KMS-11 (cell line): ENCODE results near the gene DPH3.

Experiments
- H2AFZ ChIP-seq: fragments of 200-600 bp; sonication (generic); 2 replicates; pipeline ENCODE4 v1.6.1; 2016; ENCODE audit warnings: antibody characterized with exemption, mixed run types, low read depth
- H3K27ac ChIP-seq: fragments of 200-600 bp; sonication (generic); 2 replicates; pipeline ENCODE4 v1.6.1; 2016; ENCODE audit warnings: mild to moderate bottlenecking, mixed run types
- H3K27me3 ChIP-seq: fragments of 200-600 bp; sonication (generic); 2 replicates; pipeline ENCODE4 v1.6.1; 2017; ENCODE audit warnings: mild to moderate bottlenecking, low read depth, mixed run types, moderate library complexity; ENCODE audit not compliant: insufficient read depth
- H3K36me3 ChIP-seq: fragments of 200-600 bp; sonication (generic); 2 replicates; pipeline ENCODE4 v1.6.1; 2017; ENCODE audit warnings: mild to moderate bottlenecking, mixed run types; ENCODE audit not compliant: insufficient read depth
- H3K4me1 ChIP-seq: fragments of 200-600 bp; sonication (generic); 2 replicates; pipeline ENCODE4 v1.6.1; 2016; ENCODE audit warnings: mild to moderate bottlenecking, low read depth, mixed run types; ENCODE audit not compliant: poor library complexity, severe bottlenecking
- H3K4me2 ChIP-seq: fragments of 200-600 bp; sonication (generic); 2 replicates; pipeline ENCODE4 v1.7.0; 2016; ENCODE audit warnings: mild to moderate bottlenecking, mixed run types
- H3K4me3 ChIP-seq: fragments of 200-600 bp; sonication (generic); IDR thresholded peaks from 2 replicates; pipeline ENCODE4 v1.6.1; 2017; ENCODE audit warnings: low read depth, low read length, mixed read lengths; ENCODE audit not compliant: insufficient read depth
- H3K79me2 ChIP-seq: fragments of 200-600 bp; sonication (generic); 2 replicates; pipeline ENCODE4 v1.6.1; 2016; ENCODE audit warnings: low read depth, mixed run types; ENCODE audit not compliant: insufficient read depth
- H3K9ac ChIP-seq: fragments of 200-600 bp; sonication (generic); 2 replicates; pipeline ENCODE4 v1.6.1; 2016; ENCODE audit warnings: mild to moderate bottlenecking, mixed run types
- H4K20me1 ChIP-seq: fragments of 200-600 bp; sonication (generic); 2 replicates; pipeline ENCODE4 v1.6.1; 2016; ENCODE audit warnings: mild to moderate bottlenecking, mixed run types; ENCODE audit not compliant: insufficient read depth
- TF ChIP-seq, protein P1 (sequence below): fragments of 200-600 bp; sonication (generic); conservative IDR thresholded peaks from 2 replicates; pipeline ENCODE4 v1.6.1; 2017; ENCODE audit warnings: low read depth, mild to moderate bottlenecking, antibody characterized with exemption, low read length, moderate library complexity, mixed read lengths

Gene DPH3

GRCh38 chr3:16260046-16260445, 4.7 kb downstream of the DPH3 start:
- Histone ChIP-seq H2AFZ (no peak overlapping the region), H3K36me3 (no peaks in the 10 kb centered on the region), H3K4me2 (no peak overlapping the region), H3K27me3 (no peaks in the 10 kb centered on the region), H3K79me2 (peaks cover 4% of the 10 kb centered on the region; the same call in 1 of the 2 replicates), H3K9ac (no peak overlapping the region), H3K27ac (no peak overlapping the region), H3K4me3 (no peak overlapping the region), H3K4me1 (peaks cover 4% of the 10 kb centered on the region), H4K20me1 (no peaks in the 10 kb centered on the region)
- TF ChIP-seq, protein P1, sequence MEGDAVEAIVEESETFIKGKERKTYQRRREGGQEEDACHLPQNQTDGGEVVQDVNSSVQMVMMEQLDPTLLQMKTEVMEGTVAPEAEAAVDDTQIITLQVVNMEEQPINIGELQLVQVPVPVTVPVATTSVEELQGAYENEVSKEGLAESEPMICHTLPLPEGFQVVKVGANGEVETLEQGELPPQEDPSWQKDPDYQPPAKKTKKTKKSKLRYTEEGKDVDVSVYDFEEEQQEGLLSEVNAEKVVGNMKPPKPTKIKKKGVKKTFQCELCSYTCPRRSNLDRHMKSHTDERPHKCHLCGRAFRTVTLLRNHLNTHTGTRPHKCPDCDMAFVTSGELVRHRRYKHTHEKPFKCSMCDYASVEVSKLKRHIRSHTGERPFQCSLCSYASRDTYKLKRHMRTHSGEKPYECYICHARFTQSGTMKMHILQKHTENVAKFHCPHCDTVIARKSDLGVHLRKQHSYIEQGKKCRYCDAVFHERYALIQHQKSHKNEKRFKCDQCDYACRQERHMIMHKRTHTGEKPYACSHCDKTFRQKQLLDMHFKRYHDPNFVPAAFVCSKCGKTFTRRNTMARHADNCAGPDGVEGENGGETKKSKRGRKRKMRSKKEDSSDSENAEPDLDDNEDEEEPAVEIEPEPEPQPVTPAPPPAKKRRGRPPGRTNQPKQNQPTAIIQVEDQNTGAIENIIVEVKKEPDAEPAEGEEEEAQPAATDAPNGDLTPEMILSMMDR, result no peak

GRCh38 chr3:16258866-16259265, 5.9 kb downstream of the DPH3 start:
- Histone ChIP-seq H2AFZ (no peak overlapping the region), H3K79me2 (peaks cover under 1% of the 10 kb centered on the region; the same call in 1 of the 2 replicates), H3K4me3 (no peak overlapping the region), H4K20me1 (no peaks in the 10 kb centered on the region), H3K36me3 (no peaks in the 10 kb centered on the region), H3K27me3 (no peaks in the 10 kb centered on the region), H3K4me2 (no peak overlapping the region), H3K4me1 (peaks cover 4% of the 10 kb centered on the region), H3K27ac (no peak overlapping the region), H3K9ac (no peak overlapping the region)
- TF ChIP-seq, protein P1, result no peak

DNA sequence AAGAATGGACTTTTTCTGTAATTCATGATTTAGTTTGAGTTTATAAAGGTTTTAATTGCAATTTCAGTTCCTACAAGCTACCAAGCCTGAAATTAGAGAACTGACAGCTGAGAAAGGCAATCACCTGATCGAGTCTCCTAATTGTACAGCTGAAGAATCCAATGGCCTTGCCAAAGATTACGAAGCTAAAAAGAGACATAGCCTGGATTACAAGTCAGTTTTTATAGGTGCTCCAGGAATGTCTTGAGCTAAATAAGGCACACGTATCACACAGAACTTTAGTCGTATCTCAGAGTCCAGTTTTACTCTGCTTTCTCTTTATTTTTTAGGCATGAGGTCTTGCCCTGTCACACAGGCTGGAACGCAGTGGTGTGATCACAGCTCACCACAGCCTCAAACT, 6.6 kb downstream of the DPH3 start:
- Histone ChIP-seq H4K20me1 (no peaks in the 10 kb centered on the region), H3K79me2 (no peaks in the 10 kb centered on the region; the same call in 1 of the 2 replicates), H3K4me3 (no peak overlapping the region), H3K27ac (no peak overlapping the region), H3K4me2 (no peak overlapping the region), H3K36me3 (no peaks in the 10 kb centered on the region), H3K27me3 (no peaks in the 10 kb centered on the region), H3K9ac (no peak overlapping the region), H2AFZ (no peak overlapping the region), H3K4me1 (no peaks in the 10 kb centered on the region)
- TF ChIP-seq, protein P1, result no peak

DNA sequence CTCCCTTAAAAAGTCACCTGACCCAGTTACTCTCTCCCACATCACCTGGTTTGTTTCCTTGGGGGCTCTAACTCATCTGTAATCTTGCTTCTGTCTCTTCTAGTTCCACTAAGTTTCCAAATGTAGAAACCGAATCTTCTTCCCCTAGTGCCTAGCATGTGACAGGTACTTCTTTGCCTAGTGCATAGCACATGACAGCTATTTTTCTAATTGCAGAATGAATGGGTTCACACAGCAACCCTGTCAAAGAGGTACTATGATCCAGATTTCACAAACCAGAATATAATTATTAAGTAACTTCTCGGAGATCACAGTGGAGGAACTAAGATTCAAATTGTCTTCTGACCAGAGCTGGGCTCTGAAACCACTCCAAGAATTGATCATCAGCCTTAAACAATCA, 7.4 kb downstream of the DPH3 start:
- no peak overlapping the region for H3K4me3 ChIP-seq
- H2AFZ ChIP-seq, result no peak overlapping the region
- H4K20me1 ChIP-seq, result no peaks in the 10 kb centered on the region
- no peak overlapping the region for H3K27ac ChIP-seq
- TF ChIP-seq, protein P1, result no peak
- no peak overlapping the region for H3K9ac ChIP-seq
- no peaks in the 10 kb centered on the region for H3K4me1 ChIP-seq
- H3K27me3 ChIP-seq, result no peaks in the 10 kb centered on the region
- H3K4me2 ChIP-seq, result no peak overlapping the region
- H3K79me2 ChIP-seq, result no peaks in the 10 kb centered on the region
- no peaks in the 10 kb centered on the region for H3K36me3 ChIP-seq
